MM.1S (cell line): ENCODE data around the gene HMGCS2.

Experiments used
- EZH2 ChIP-seq: fragments of 300-600 bp; sonication (generic); optimal IDR thresholded peaks from 2 replicates; pipeline ENCODE3; 2017; ENCODE audit warnings: low read depth, mild to moderate bottlenecking, antibody characterized with exemption, low read length, mixed read lengths
- EZH2phosphoT487 ChIP-seq: fragments of 300-600 bp; sonication (generic); IDR thresholded peaks from 2 replicates; pipeline ENCODE4 v1.6.1; 2018; ENCODE audit warnings: antibody characterized with exemption, low read length
- TF ChIP-seq, protein P1 (sequence below): fragments of 300-600 bp; sonication (generic); IDR thresholded peaks from 2 replicates; pipeline ENCODE4 v1.5.1; 2016; ENCODE audit warnings: antibody characterized with exemption, low read length, mixed read lengths

DNA sequence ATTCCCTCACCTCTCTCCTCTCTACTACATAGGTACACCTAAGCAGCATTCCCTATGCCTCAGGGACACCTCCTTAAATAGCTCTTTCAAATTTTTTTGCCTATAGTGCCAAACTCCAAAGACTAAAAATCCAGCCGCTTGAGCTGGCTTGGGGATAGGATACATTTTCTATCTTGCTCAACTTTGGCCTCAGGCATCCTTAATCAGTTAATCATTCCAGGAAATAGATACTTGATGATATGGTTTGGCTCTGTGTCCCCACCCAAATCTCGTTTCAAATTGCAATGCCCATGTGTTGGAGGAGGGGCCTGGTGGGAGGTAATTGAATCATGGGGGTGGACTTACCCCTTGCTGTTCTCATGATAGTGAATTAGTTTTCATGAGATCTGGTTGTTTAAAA is 68.4 kb downstream of the HMGCS2 start:
- TF ChIP-seq EZH2phosphoT487, result no peak
- TF ChIP-seq, protein P1, sequence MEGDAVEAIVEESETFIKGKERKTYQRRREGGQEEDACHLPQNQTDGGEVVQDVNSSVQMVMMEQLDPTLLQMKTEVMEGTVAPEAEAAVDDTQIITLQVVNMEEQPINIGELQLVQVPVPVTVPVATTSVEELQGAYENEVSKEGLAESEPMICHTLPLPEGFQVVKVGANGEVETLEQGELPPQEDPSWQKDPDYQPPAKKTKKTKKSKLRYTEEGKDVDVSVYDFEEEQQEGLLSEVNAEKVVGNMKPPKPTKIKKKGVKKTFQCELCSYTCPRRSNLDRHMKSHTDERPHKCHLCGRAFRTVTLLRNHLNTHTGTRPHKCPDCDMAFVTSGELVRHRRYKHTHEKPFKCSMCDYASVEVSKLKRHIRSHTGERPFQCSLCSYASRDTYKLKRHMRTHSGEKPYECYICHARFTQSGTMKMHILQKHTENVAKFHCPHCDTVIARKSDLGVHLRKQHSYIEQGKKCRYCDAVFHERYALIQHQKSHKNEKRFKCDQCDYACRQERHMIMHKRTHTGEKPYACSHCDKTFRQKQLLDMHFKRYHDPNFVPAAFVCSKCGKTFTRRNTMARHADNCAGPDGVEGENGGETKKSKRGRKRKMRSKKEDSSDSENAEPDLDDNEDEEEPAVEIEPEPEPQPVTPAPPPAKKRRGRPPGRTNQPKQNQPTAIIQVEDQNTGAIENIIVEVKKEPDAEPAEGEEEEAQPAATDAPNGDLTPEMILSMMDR, result no peak
- no peak for TF ChIP-seq EZH2
